SU-DHL-6 (cell line): ENCODE results near the gene EPHA3.

Source experiments
- H2AFZ ChIP-seq: fragments of 200-600 bp; sonication (generic); 2 replicates; pipeline ENCODE4 v1.6.1; 2014; ENCODE audit warnings: low read depth, mild to moderate bottlenecking, moderate library complexity, mixed read lengths, antibody characterized with exemption, low read length; ENCODE audit not compliant: severe bottlenecking
- H3F3A ChIP-seq: fragments of 200-600 bp; shearing (Covaris generic); 2 replicates; pipeline ENCODE4 v1.6.0; 2016; ENCODE audit warnings: antibody characterized with exemption, mild to moderate bottlenecking; ENCODE audit not compliant: insufficient read depth
- H3K27ac ChIP-seq: fragments of 200-600 bp; sonication (generic); 2 replicates; pipeline ENCODE4 v1.5.1; 2016; ENCODE audit warnings: low read depth, mild to moderate bottlenecking, low read length, moderate library complexity, mixed read lengths
- H3K27me3 ChIP-seq: fragments of 200-600 bp; sonication (generic), shearing (Covaris generic); 2 replicates; pipeline ENCODE4 v1.6.0; 2014; ENCODE audit warnings: mild to moderate bottlenecking, low read length
- H3K36me3 ChIP-seq: fragments of 200-600 bp; sonication (generic); 2 replicates; pipeline ENCODE4 v1.6.1; 2014; ENCODE audit warnings: mild to moderate bottlenecking, low read length, mixed read lengths
- H3K4me2 ChIP-seq: fragments of 300-600, 200-600 bp; shearing (Covaris generic), sonication (generic); 2 replicates; pipeline ENCODE4 v1.6.0; 2014; ENCODE audit warnings: low read length, low read depth, mild to moderate bottlenecking; ENCODE audit not compliant: poor library complexity, severe bottlenecking
- H3K4me3 ChIP-seq: fragments of 200-600 bp; sonication (generic); 2 replicates; pipeline ENCODE4 v1.5.1; 2014; ENCODE audit warnings: antibody characterized with exemption, low read length, mild to moderate bottlenecking, mixed read lengths; ENCODE audit not compliant: insufficient read depth, poor library complexity, severe bottlenecking
- H3K79me2 ChIP-seq: fragments of 200-600 bp; sonication (generic); 2 replicates; pipeline ENCODE4 v1.6.1; 2014; ENCODE audit warnings: mild to moderate bottlenecking, low read length, moderate library complexity; ENCODE audit not compliant: insufficient read depth
- H3K9ac ChIP-seq: fragments of 200-600 bp; sonication (generic); 2 replicates; pipeline ENCODE4 v1.7.0; 2014; ENCODE audit warnings: mild to moderate bottlenecking, low read length
- H3K9me2 ChIP-seq: fragments of 200-600 bp; sonication (generic); replicated peaks from 2 replicates; pipeline ENCODE4 v1.6.1; 2014; ENCODE audit warnings: low read length; ENCODE audit not compliant: insufficient read depth
- H3K9me3 ChIP-seq: fragments of 200-600 bp; sonication (generic); 2 replicates; pipeline ENCODE4 v1.6.1; 2014; ENCODE audit warnings: low read length, mixed read lengths; ENCODE audit not compliant: insufficient read depth
- H4K20me1 ChIP-seq: fragments of 200-600 bp; sonication (generic); 2 replicates; pipeline ENCODE4 v1.6.1; 2014; ENCODE audit warnings: low read depth, mild to moderate bottlenecking, antibody characterized with exemption, low read length, moderate library complexity, mixed read lengths
- EZH2phosphoT487 ChIP-seq: fragments of 200-600 bp; sonication (generic), shearing (Covaris generic); conservative IDR thresholded peaks from 2 replicates; pipeline ENCODE4 v1.6.1; 2018; ENCODE audit warnings: mild to moderate bottlenecking, antibody characterized with exemption, low read length, moderate library complexity, mixed read lengths
- TF ChIP-seq, protein P1 (sequence below): fragments of 200-600 bp; sonication (generic); IDR thresholded peaks from one replicate; pipeline ENCODE4 v1.5.1; 2017; ENCODE audit warnings: antibody characterized with exemption, mild to moderate bottlenecking, low read length, moderate library complexity; ENCODE audit not compliant: insufficient read depth, poor library complexity, severe bottlenecking

The EPHA3 gene

DNA sequence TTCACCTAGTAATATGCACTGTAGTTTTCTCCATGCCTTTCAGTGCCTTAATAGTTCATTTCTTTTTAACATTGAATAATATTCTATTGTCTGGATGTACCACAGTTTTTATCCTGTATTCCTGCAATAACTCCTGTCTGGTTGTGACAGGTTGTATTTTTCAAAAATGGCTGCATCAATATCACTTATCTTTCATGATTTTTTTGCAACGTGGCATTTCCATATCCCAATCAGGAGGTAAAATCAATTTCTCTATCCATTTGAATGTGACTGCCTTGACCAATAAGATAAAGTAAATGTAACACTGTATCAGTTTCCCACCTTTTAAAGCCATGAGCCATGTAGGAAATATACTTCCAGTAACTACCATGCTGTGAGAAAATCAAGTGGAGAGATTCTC is 27.5 kb upstream of the EPHA3 start:
- no peaks in the 10 kb centered on the region for H3K9me3 ChIP-seq
- H3K27ac ChIP-seq = no peak overlapping the region
- H3K36me3 ChIP-seq = no peaks in the 10 kb centered on the region
- H3K79me2 ChIP-seq = no peaks in the 10 kb centered on the region
- TF ChIP-seq, protein P1, sequence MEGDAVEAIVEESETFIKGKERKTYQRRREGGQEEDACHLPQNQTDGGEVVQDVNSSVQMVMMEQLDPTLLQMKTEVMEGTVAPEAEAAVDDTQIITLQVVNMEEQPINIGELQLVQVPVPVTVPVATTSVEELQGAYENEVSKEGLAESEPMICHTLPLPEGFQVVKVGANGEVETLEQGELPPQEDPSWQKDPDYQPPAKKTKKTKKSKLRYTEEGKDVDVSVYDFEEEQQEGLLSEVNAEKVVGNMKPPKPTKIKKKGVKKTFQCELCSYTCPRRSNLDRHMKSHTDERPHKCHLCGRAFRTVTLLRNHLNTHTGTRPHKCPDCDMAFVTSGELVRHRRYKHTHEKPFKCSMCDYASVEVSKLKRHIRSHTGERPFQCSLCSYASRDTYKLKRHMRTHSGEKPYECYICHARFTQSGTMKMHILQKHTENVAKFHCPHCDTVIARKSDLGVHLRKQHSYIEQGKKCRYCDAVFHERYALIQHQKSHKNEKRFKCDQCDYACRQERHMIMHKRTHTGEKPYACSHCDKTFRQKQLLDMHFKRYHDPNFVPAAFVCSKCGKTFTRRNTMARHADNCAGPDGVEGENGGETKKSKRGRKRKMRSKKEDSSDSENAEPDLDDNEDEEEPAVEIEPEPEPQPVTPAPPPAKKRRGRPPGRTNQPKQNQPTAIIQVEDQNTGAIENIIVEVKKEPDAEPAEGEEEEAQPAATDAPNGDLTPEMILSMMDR = no peak
- TF ChIP-seq EZH2phosphoT487 = no peak
- H3F3A ChIP-seq = no peaks in the 10 kb centered on the region
- no peak overlapping the region for H3K4me3 ChIP-seq
- no peaks in the 10 kb centered on the region for H3K9me2 ChIP-seq
- H3K9ac ChIP-seq = no peak overlapping the region
- no peak overlapping the region for H3K4me2 ChIP-seq
- H2AFZ ChIP-seq = no peak overlapping the region
- H4K20me1 ChIP-seq = no peaks in the 10 kb centered on the region
- H3K27me3 ChIP-seq = no peaks in the 10 kb centered on the region

DNA sequence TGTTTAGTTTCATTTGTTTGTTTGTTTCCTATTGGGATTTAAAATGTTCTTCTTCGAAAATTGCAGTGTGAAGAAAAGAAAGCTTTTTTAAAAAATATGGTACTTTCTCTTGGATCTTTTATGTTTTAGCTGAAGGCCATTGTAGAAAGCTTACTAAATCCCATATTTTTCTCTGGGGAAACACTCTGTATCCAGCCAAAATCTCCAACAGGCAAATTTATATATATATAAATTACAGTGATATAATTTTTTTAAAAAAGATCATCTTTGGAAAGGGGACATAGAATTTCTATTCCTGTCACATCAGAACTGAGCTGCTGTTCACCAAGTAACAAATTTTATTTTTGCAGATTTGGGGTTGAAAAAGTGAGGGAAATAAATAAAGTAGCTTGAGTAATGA is 19.6 kb upstream of the EPHA3 start:
- H4K20me1 ChIP-seq = no peaks in the 10 kb centered on the region
- no peaks in the 10 kb centered on the region for H3F3A ChIP-seq
- H3K27ac ChIP-seq = no peak overlapping the region
- no peak overlapping the region for H3K4me3 ChIP-seq
- H2AFZ ChIP-seq = no peak overlapping the region
- no peak overlapping the region for H3K9ac ChIP-seq
- H3K27me3 ChIP-seq = no peaks in the 10 kb centered on the region
- H3K79me2 ChIP-seq = no peaks in the 10 kb centered on the region
- no peaks in the 10 kb centered on the region for H3K9me3 ChIP-seq
- TF ChIP-seq, protein P1 = no peak
- no peak for TF ChIP-seq EZH2phosphoT487
- no peaks in the 10 kb centered on the region for H3K36me3 ChIP-seq
- no peaks in the 10 kb centered on the region for H3K9me2 ChIP-seq
- H3K4me2 ChIP-seq = no peak overlapping the region

DNA sequence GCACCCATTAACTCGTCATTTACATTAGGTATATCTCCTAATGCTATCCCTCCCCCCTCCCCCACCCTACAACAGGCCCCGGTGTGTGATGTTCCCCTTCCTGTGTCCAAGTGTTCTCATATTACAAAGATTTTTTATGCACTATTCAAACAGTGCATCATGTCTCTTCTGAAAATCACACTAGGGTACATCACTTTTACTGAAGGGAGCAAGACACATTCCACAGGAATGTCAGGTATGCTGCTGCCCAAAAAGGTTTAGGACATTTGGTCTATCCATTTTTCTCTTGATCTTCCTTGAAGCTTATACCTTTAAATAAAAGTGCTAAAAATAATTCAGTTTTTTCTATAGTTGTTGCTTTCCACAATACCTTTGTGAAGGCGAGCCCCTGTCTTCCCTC is 9.2 kb upstream of the EPHA3 start:
- no peak overlapping the region for H3K9ac ChIP-seq

More for the DNA sequence above, 9.2 kb upstream of the EPHA3 start:
- Histone ChIP-seq H3K36me3 (no peaks in the 10 kb centered on the region), H4K20me1 (no peaks in the 10 kb centered on the region), H2AFZ (no peak overlapping the region), H3K9me3 (no peaks in the 10 kb centered on the region), H3K4me2 (no peak overlapping the region), H3K9me2 (no peaks in the 10 kb centered on the region), H3K27ac (no peak overlapping the region), H3F3A (no peaks in the 10 kb centered on the region), H3K79me2 (no peaks in the 10 kb centered on the region), H3K27me3 (no peaks in the 10 kb centered on the region), H3K4me3 (no peak overlapping the region)
- TF ChIP-seq, protein P1 = no peak
- TF ChIP-seq EZH2phosphoT487 = no peak
